Measurements from ENCODE around the gene ZBTB11. TPM values are rescaled to one million over a fixed set of nuclear protein-coding genes. Genes with fewer than 3 reads are reported as not detected.
"Not testable (repeated sequence)": the region's sequence is repeated elsewhere in the genome, so short reads cannot be mapped to it uniquely, and the experiment has no call there.

The ZBTB11 gene

DNA sequence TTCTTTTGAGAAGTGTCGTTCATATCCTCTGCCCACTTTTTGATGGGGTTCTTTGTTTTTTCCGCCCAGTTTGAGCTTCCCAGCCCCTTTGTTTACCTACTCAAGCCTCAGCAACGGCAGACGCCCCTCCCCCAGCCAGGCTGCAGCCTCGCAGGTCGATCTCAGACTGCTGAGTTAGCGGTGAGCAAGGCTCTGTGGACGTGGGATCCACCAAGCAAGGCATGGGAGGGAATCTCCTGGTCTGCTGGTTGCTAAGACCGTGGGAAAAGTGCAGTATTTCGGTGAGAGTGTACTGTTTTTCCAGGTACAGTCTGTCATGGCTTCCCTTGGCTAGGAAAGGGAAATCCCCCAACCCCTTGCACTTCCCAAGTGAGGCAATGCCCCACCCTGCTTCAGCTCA, 71.5 kb downstream of the ZBTB11 start:
- H2BK120ac ChIP-seq (ENCODE audit: low read depth, low read length); DNase-seq (ENCODE audit: low spot score); H3K9me3 ChIP-seq (replicated peaks in 1 of 2; ENCODE audit: control insufficient read depth in 2 of 2, insufficient read depth in 1 of 2, low read depth in 1 of 2, low read length in 2 of 2); H2BK15ac ChIP-seq (ENCODE audit: low read length); H2BK12ac ChIP-seq (ENCODE audit: low read length); H3K4me1 ChIP-seq (ENCODE audit: control insufficient read depth in 2 of 2, insufficient read depth in 1 of 2, low read depth in 1 of 2, low read length in 2 of 2); H4K8ac ChIP-seq (ENCODE audit: low read depth, low read length); H3K9ac ChIP-seq (ENCODE audit: low read depth, low read length, poor library complexity); H4K91ac ChIP-seq (ENCODE audit: low read depth, low read length, poor library complexity); H3K18ac ChIP-seq (ENCODE audit: low read length); H3K4ac ChIP-seq (ENCODE audit: low read length); H3K79me1 ChIP-seq (ENCODE audit: low read depth, low read length); H3K23ac ChIP-seq (ENCODE audit: low read depth, low read length, poor library complexity); H3K27me3 ChIP-seq (ENCODE audit: control insufficient read depth in 3 of 3, insufficient read depth in 3 of 3, low read depth in 1 of 3, low read length in 3 of 3); H3K27ac ChIP-seq (replicated peaks; ENCODE audit: low read length); H2BK5ac ChIP-seq (ENCODE audit: low read length); H3K14ac ChIP-seq (ENCODE audit: low read length); H3K4me3 ChIP-seq (ENCODE audit: low read length in 2 of 2); H2AFZ ChIP-seq (ENCODE audit: low read length); H2AK5ac ChIP-seq (ENCODE audit: low read depth, low read length); H3K4me2 ChIP-seq (ENCODE audit: insufficient read depth, low read length, poor library complexity, severe bottlenecking); H3K36me3 ChIP-seq (replicated peaks in 1 of 2; ENCODE audit: control insufficient read depth in 2 of 2, insufficient read depth in 2 of 2, low read length in 2 of 2): not testable (repeated sequence)
- WGBS, 2 donors (ENCODE audit: extremely low coverage in 2 of 2, insufficient read length in 2 of 2, insufficient replicate concordance in 1 of 2) = no CpG with 5 or more reads among the region's 10 CpGs

- Histone ChIP-seq H2AFZ (ENCODE audit: low read length) (no peak overlapping the region), H3K27ac (replicated peaks; ENCODE audit: low read length) (no peak overlapping the region), H2BK15ac (ENCODE audit: low read length) (no peak overlapping the region), H2BK12ac (ENCODE audit: low read length) (no peak overlapping the region), H3K4ac (ENCODE audit: low read length) (no peak overlapping the region), H3K4me1 (ENCODE audit: control insufficient read depth in 2 of 2, insufficient read depth in 1 of 2, low read depth in 1 of 2, low read length in 2 of 2) (no peaks in the 10 kb centered on the region), H3K23ac (ENCODE audit: low read depth, low read length, poor library complexity) (no peak overlapping the region), H3K9ac (ENCODE audit: low read depth, low read length, poor library complexity) (no peak overlapping the region), H3K14ac (ENCODE audit: low read length) (no peak overlapping the region), H3K27me3 (ENCODE audit: control insufficient read depth in 3 of 3, insufficient read depth in 3 of 3, low read depth in 1 of 3, low read length in 3 of 3) (no peaks in the 10 kb centered on the region), H3K9me3 (replicated peaks in 1 of 2; ENCODE audit: control insufficient read depth in 2 of 2, insufficient read depth in 1 of 2, low read depth in 1 of 2, low read length in 2 of 2) (no peaks in the 10 kb centered on the region), H3K4me3 (ENCODE audit: low read length in 2 of 2) (no peak overlapping the region), H4K91ac (ENCODE audit: low read depth, low read length, poor library complexity) (no peak overlapping the region), H2BK5ac (ENCODE audit: low read length) (no peak overlapping the region), H3K4me2 (ENCODE audit: insufficient read depth, low read length, poor library complexity, severe bottlenecking) (no peak overlapping the region), H2BK120ac (ENCODE audit: low read depth, low read length) (no peak overlapping the region), H2AK5ac (ENCODE audit: low read depth, low read length) (no peak overlapping the region), H3K79me1 (ENCODE audit: low read depth, low read length) (no peaks in the 10 kb centered on the region), H3K18ac (ENCODE audit: low read length) (no peak overlapping the region), H3K36me3 (replicated peaks in 1 of 2; ENCODE audit: control insufficient read depth in 2 of 2, insufficient read depth in 2 of 2, low read length in 2 of 2) (peaks cover 5% of the 10 kb centered on the region in 2 donors), H4K8ac (ENCODE audit: low read depth, low read length) (no peak overlapping the region)
- no CpG with 5 or more reads among the region's 1 CpG for WGBS, 2 donors (ENCODE audit: extremely low coverage in 2 of 2, insufficient read length in 2 of 2, insufficient replicate concordance in 1 of 2)
- no peak for DNase-seq (ENCODE audit: low spot score)
Observed at GRCh38 chr3:101603184-101603583, 73.7 kb downstream of the ZBTB11 start.

DNA sequence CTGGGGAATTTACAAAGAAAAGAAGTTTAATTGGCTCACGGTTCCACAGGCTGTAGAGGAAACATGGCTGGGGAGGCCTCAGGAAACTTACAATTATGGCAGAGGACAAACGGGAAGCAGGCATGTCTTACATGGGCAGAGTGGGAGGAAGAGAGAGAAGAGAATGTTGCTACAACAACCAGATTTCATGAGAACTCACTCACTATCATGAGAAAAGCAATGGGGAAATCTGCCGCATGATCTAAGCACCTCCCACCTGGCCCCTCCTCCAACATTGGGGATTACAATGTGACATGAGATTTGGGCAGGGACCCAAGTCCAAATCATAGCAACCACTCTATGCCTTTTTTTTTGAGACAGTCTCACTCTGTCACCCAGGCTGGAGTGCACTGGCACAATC, 74.2 kb downstream of the ZBTB11 start:
- Histone ChIP-seq H4K91ac (ENCODE audit: low read depth, low read length, poor library complexity) (no peak overlapping the region), H2AK5ac (ENCODE audit: low read depth, low read length) (no peak overlapping the region), H4K8ac (ENCODE audit: low read depth, low read length) (no peak overlapping the region), H2BK12ac (ENCODE audit: low read length) (no peak overlapping the region), H2BK5ac (ENCODE audit: low read length) (no peak overlapping the region), H3K79me1 (ENCODE audit: low read depth, low read length) (no peaks in the 10 kb centered on the region), H2BK15ac (ENCODE audit: low read length) (no peak overlapping the region), H2AFZ (ENCODE audit: low read length) (no peak overlapping the region), H3K36me3 (replicated peaks in 1 of 2; ENCODE audit: control insufficient read depth in 2 of 2, insufficient read depth in 2 of 2, low read length in 2 of 2) (peaks cover 5% of the 10 kb centered on the region in 2 donors), H3K18ac (ENCODE audit: low read length) (no peak overlapping the region), H3K4me2 (ENCODE audit: insufficient read depth, low read length, poor library complexity, severe bottlenecking) (no peak overlapping the region), H3K14ac (ENCODE audit: low read length) (no peak overlapping the region), H3K4me3 (ENCODE audit: low read length in 2 of 2) (no peak overlapping the region), H3K9me3 (replicated peaks in 1 of 2; ENCODE audit: control insufficient read depth in 2 of 2, insufficient read depth in 1 of 2, low read depth in 1 of 2, low read length in 2 of 2) (no peaks in the 10 kb centered on the region), H3K4ac (ENCODE audit: low read length) (no peak overlapping the region), H3K23ac (ENCODE audit: low read depth, low read length, poor library complexity) (no peak overlapping the region), H2BK120ac (ENCODE audit: low read depth, low read length) (no peak overlapping the region), H3K9ac (ENCODE audit: low read depth, low read length, poor library complexity) (no peak overlapping the region), H3K27ac (replicated peaks; ENCODE audit: low read length) (no peak overlapping the region), H3K27me3 (ENCODE audit: control insufficient read depth in 3 of 3, insufficient read depth in 3 of 3, low read depth in 1 of 3, low read length in 3 of 3) (no peaks in the 10 kb centered on the region), H3K4me1 (ENCODE audit: control insufficient read depth in 2 of 2, insufficient read depth in 1 of 2, low read depth in 1 of 2, low read length in 2 of 2) (no peaks in the 10 kb centered on the region)
- WGBS, 2 donors (ENCODE audit: extremely low coverage in 2 of 2, insufficient read length in 2 of 2, insufficient replicate concordance in 1 of 2) = no CpG with 5 or more reads among the region's 3 CpGs
- DNase-seq (ENCODE audit: low spot score) = no peak

Small RNA genes within 50 kb of the gene (small RNA-seq; reads per million reads assigned to genes)
- gene RF00019 (ENCODE audit: insufficient read depth) (not detected), gene RNU6-1256P (ENCODE audit: insufficient read depth) (not detected), gene RNY1P12 (ENCODE audit: insufficient read depth) (26.0 reads per million, percentile 85 among the genes with 10 or more reads in this experiment)

Measured in neuronal stem cell (in vitro differentiated cells).